Measurements from ENCODE around the gene ATP6V1F.
A peak's percentile ranks its signal among the peaks of the same experiment; 100 is the strongest.

The ATP6V1F gene

DNA sequence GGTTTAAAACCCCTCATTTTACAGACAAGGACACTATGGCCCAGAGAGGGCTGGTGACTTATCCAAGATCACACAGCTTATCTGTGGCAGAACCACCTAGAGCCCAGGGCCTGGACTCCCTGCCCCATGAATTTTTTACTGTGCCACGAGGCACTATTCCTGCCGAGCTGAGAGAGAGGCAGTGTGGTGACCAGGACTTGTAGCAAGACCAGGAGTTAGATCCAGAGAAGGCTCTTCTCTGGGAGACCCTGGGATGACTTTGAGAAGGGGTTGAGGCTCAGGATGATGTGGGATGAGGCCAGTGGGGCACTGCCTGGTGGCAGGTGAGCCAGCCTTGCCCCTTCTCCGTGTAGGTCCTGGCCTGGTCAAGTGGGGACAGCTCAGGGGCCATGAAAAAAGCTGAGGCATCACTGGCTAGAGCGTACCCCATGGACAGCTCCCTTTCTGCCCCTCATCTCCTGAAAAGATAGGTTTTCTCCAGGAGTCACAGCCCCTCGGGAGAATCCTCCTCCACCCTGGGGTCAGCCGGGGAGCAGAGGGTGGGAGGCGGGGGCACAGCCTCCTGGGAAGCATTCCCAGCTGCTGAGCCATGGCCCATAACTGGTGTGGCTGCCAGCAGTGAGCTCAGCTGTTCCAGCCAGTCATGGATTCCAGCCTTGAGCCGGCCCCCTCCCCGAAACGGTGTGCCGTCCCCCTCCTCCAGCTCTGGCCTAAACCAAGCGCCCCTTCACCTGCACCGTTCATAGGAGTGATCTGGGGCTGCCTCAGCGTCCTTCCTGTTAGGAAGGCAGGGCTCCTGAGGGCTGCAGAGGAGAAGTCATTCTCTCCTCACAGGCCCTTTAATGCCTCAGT, 26.6 kb upstream of the ATP6V1F start:
- no peak for DNase-seq (ENCODE audit: low spot score)

DNA sequence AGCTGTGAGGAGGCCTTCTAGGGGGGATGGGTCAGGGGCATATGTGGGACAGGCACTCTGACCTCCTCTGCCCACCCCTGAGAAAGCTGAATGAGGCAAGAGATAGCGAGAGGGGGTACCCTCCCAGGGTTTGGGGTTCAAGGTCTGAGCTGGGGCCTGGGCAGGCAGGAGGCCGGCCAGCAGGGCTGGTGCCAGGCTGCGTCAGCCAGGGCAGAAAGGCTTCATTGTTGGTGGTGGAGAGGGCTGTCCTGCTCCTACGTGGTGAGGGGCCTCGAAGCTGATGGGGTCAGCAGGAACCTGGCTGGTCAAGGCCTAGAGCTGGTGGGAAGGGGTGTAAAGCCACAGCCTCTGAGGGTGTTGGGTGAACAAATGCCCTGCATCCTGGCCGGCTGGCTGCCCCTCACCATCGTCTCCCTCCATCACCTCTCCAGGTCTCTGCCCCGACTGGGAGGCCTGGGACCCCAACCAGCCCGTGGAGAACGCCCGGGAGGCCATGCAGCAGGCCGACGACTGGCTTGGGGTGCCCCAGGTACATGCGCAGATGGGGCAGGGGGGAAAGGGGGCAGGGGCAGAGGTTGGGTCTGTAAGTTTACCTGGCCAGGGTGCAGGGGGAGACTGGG, 25.8 kb upstream of the ATP6V1F start:
- no peak for DNase-seq (ENCODE audit: low spot score)

- no peak for DNase-seq (ENCODE audit: low spot score)
Observed at GRCh38 chr7:128837521-128837921, 25.1 kb upstream of the ATP6V1F start.

- no peak for DNase-seq (ENCODE audit: low spot score)
Observed at GRCh38 chr7:128838109-128838779, 24.4 kb upstream of the ATP6V1F start.

- no peak for DNase-seq (ENCODE audit: low spot score)
Observed at GRCh38 chr7:128838981-128839731, 23.5 kb upstream of the ATP6V1F start.

DNA sequence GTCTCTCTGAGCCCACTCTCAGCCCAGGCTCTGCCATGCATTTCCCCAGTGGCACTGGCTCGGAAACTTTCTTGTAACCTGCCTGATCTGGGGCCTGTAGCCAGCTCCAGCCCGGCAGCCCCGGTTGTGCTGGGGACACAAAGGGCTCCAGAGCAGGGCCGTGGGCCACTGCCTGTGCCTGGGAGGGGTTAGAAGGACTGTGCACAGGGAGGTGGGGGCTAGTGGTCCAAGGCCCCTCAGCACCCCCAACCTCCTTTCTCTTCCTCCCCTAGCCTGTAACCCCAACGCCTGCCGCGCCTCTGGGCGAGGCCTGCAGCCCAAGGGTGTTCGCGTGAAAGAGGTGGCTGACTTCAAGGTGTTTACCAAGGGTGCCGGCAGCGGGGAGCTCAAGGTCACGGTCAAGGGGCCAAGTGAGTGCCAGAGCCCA, 22.9 kb upstream of the ATP6V1F start:
- DNase-seq (ENCODE audit: low spot score): no peak

- DNase-seq (ENCODE audit: low spot score): no peak
Observed at GRCh38 chr7:128840326-128841170, 22.1 kb upstream of the ATP6V1F start.

GRCh38 chr7:128841171-128841690, 21.4 kb upstream of the ATP6V1F start:
- DNase-seq (ENCODE audit: low spot score): peak; percentile 79

GRCh38 chr7:128841921-128842673, 20.6 kb upstream of the ATP6V1F start:
- DNase-seq (ENCODE audit: low spot score): no peak

DNA sequence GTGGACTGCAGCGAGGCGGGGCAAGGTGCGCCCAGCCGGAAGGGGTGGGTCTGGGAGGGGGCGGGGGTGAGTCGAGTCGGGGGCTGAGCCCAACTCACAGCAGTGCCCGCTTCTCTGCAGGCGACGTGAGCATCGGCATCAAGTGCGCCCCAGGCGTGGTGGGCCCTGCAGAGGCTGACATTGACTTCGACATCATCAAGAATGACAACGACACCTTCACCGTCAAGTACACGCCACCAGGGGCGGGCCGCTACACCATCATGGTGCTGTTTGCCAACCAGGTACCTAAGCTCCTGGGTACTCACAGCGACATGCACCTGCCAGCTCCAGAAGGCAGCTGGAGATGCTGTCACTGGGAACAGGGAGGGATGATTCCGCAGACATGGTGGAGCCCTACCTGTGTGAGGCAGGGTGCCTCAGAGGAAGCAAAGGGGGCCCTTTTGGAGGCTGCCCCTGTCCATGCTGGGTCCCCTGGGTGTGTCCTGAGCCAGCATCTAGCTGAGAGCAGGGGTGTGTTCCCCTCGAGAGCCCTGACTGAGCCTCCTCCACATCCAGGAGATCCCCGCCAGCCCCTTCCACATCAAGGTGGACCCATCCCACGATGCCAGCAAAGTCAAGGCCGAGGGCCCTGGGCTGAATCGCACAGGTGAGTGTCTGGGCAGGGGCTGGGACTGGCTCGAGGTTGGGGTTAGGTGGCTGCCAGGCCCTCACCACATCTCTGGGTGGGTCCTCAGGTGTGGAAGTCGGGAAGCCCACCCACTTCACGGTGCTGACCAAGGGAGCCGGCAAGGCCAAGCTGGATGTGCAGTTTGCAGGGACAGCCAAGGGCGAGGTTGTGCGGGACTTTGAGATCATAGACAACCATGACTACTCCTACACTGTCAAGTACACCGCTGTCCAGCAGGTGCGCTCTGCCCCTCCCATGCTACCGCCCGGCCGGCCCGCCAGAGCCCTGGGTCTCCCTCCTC, 19.7 kb upstream of the ATP6V1F start:
- DNase-seq (ENCODE audit: low spot score): no peak

DNA sequence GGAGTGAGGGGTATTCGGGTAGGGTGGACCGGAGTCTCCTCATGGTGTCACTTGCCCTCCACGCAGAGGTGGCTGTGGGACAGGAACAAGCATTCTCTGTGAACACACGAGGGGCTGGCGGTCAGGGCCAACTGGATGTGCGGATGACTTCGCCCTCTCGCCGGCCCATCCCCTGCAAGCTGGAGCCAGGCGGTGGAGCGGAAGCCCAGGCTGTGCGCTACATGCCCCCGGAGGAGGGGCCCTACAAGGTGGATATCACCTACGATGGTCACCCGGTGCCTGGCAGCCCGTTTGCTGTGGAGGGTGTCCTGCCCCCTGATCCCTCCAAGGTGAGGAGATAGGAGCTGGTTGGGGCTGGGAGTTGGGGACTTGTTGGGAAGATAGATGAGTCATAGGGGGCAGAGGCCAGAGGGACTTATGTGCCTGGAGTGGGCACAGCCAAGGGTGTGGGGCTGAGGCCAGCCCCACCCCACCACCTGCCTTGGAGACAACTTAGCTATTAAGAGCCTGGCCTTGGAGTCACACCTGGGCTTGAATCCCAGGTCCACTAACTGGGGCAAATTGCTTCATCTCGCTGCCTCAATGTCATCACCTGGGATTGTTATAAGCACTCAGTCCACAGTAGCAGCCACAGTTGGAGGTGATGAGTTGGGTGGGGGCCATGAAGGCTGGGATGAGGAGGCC, 18.6 kb upstream of the ATP6V1F start:
- no peak for DNase-seq (ENCODE audit: low spot score)

DNA sequence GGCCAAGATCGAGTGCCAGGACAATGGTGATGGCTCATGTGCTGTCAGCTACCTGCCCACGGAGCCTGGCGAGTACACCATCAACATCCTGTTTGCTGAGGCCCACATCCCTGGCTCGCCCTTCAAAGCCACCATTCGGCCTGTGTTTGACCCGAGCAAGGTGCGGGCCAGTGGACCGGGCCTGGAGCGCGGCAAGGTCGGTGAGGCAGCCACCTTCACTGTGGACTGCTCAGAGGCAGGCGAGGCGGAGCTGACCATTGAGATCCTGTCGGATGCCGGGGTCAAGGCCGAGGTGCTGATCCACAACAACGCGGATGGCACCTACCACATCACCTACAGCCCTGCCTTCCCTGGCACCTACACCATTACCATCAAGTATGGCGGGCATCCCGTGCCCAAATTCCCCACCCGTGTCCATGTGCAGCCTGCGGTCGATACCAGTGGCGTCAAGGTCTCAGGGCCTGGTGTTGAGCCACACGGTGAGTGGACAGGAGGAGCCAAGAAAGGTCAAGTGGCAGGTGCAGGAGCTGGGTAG, 17.8 kb upstream of the ATP6V1F start:
- no peak for DNase-seq (ENCODE audit: low spot score)

DNA sequence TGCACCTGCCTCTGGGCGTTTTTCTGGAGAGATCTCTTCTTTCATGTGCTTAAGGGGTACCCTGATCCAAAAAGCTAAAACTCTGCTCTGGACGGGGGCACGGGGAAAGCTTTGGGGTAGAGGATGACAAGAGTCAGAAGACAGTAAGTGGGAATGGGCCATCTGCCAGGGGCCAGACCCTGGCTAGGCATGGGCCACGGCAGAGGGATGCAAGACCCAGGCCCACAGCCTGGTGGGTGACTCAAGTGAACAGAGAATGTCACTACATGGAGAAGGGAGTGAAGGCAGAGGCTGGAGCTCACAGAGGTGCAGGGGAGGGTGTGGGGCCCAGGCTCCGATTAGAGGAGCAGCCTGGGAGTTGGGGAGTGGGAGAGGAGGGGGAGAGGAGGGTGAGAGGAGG, 17.2 kb upstream of the ATP6V1F start:
- DNase-seq (ENCODE audit: low spot score): no peak

- DNase-seq (ENCODE audit: low spot score): no peak
Observed at GRCh38 chr7:128845987-128846386, 16.7 kb upstream of the ATP6V1F start.

DNA sequence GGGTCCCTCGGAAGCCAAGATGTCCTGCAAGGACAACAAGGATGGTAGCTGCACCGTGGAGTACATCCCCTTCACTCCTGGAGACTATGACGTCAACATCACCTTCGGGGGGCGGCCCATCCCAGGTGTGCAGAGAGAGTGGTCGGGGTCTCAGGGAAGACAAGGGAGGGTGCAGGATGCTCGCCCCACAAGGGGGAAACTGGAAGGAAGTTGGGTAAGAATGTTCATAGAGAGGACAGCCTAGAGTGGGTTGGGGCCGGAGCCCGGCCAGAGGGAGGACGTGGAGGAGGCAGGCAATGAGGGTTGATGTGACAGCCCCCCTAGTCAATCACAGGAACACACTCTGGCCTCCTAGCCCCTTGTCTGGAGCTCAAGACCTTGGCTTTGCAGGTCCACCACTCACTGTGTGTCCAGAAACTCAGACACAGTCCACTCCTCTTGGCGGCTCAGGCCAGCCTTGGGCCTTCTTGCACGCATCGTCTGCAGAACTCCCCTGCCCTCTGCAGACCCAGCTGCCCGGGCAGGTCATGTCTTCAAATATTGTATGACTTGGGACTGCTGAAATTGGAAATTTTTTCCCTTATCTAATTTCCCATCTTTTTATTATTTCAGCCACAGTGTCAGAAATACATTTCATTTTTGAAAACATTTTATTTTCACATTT, 15.7 kb upstream of the ATP6V1F start:
- DNase-seq (ENCODE audit: low spot score): no peak

GRCh38 chr7:128847721-128848211, 14.9 kb upstream of the ATP6V1F start:
- no peak for DNase-seq (ENCODE audit: low spot score)

Data from SW480 (cell line).